Activated CD8-positive, alpha-beta memory T cell treated with anti-CD3 and anti-CD28 coated beads, Interleukin-2, amount 50 U/mL, for 24 hours (primary cell): ENCODE measurements around the gene MAN2A1.

Experiments
- DNase-seq: peaks from one replicate; pipeline ENCODE4 v3.0.0-alpha.2; 2020; ENCODE audit errors: extremely low read depth

Gene MAN2A1

GRCh38 chr5:109907189-109907588 lies 217.5 kb downstream of the MAN2A1 start:
- DNase-seq: no peak

DNA sequence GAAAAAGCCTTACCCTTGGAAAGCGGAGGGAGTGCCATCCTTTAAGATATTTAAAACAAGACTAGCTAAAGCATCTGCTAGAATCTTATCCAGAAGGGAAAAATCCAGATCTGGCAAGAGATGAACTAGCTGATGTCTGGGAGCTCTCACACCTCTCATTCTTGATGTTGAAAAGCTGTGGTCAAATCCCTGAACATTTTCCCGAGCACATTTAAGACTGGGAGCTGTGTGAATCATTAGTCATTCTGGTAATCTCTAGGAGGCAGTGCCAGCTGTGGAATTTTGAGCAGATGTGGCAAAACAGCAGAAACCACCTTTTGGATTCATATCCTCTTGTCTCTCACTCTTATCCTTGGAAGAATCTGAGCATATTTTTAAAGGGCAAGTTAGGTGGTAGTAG lies 218.0 kb downstream of the MAN2A1 start:
- DNase-seq: no peak

DNA sequence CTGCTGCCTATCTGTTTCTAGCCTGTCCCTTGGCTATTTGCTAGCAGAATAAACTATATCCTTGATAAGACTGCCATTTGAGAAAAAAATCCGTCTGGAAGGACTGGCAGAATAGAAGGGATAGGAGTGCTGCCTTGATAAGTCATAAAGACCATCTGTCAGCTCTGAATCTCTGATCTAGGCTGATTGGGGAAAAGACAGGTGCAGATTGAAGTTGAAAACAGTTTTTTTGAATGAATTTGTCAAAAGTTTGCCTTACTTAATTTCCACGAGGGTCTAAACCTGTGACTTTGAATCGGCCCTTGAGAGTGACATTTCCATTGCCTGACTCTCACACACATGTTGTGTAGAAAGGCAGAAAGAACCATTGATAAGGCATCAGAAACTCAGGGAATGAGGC lies 218.6 kb downstream of the MAN2A1 start:
- DNase-seq: no peak

DNA sequence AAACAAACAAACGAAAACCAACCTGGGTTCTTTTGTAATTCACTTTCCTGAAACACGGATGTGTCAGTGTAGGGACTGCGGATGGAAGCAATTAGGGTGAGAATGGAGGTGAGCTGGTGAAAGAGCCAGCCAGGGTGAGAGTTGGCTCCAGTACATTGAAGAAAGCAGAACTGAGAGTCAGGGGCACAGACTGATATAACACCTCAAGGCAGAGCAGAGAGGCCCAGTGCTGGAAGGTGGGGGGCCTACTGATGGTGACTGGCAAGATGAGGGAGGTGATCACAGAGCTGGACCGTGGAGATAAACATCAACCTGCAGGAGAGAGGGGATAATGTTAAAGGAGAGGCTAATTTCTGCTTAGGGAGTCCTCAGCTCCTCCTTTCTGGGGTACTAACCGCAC lies 221.1 kb downstream of the MAN2A1 start:
- DNase-seq: no peak

- DNase-seq: no peak
These were observed 222.0 kb downstream of the MAN2A1 start for GRCh38 chr5:109911731-109912130.

- no peak for DNase-seq
These were observed 225.2 kb downstream of the MAN2A1 start for GRCh38 chr5:109914906-109915305.

DNA sequence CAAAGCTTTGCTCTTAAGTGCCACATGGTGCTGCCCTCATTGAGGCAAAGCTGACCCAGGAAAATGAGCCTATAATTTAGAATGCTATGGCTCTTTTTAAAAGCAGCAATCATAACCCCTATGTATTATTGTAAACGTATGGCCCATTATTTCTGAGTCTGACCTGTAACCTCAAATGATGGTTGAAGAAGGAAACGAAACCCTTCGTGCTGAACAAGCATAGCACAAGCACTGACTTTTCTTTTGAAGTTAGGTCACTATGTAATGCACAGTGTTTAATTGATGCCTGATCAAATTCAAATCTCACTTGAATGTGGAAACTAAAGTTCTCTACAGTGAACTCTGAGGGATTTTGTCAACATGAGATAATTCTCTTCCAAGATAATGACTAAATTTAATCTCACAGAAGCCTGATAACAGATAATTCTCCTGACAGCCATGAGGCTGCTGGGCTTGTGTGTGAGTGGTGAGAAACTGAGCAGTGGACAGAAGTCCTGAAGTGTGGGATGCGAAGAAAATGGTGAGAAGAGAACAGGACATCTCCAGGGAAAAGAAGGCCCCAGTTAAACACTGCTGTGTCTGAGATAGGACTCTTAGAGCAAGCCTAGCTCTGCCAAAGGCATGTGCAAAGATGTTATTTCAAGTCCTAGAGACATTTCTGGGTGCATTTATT lies 226.9 kb downstream of the MAN2A1 start:
- DNase-seq: no peak
